SK-N-SH (cell line): ENCODE data around the gene CLCN1. TPM values are rescaled to one million over a fixed set of nuclear protein-coding genes. Genes with fewer than 3 reads are reported as not detected.

Source experiments
- CTCF ChIA-PET: fragments of 300-600, 350-600 bp; formaldehyde crosslinking; extraction: SDS; loops from one replicate; lab custom pipeline; 2021; lab: Yijun Ruan, JAX
- POLR2A ChIA-PET: fragments of 350-600 bp; sonication (Branson Sonifier 250); formaldehyde crosslinking; extraction: SDS; loops from one replicate; lab custom pipeline; 2020; ENCODE audit warnings: antibody characterized with exemption, inconsistent platforms; lab: Yijun Ruan, JAX
- DNase-seq: peaks from one replicate; pipeline ENCODE4 v3.0.0; 2012
- H2AFZ ChIP-seq: fragments of 200-600 bp; sonication (generic); 2 replicates; pipeline ENCODE4 v1.8.1; 2016; ENCODE audit warnings: antibody characterized with exemption, mild to moderate bottlenecking, low read depth
- H3F3A ChIP-seq: fragments of 200-600 bp; sonication (generic); replicated peaks from 2 replicates; pipeline ENCODE3; 2016; ENCODE audit warnings: antibody characterized with exemption, mild to moderate bottlenecking; ENCODE audit not compliant: insufficient read depth
- H3K27ac ChIP-seq, 2 experiments: fragments of 200-500 bp in 1 of 2; fragments of 200-600 bp in 1 of 2; sonication (Bioruptor generic) in 1 of 2; sonication (generic), shearing (Covaris generic) in 1 of 2; 2 replicates each; pipeline versions ENCODE4 v1.5.1 to v1.6.1; 2014 to 2016; ENCODE audit warnings: low read depth in 2 of 2, inconsistent platforms in 1 of 2, low read length in 1 of 2, mild to moderate bottlenecking in 1 of 2, mixed read lengths in 1 of 2
- H3K27me3 ChIP-seq: fragments of 200-600 bp; sonication (generic), shearing (Covaris generic); 2 replicates; pipeline ENCODE4 v1.6.1; 2016; ENCODE audit warnings: mixed run types; ENCODE audit not compliant: insufficient read depth
- H3K36me3 ChIP-seq, 2 experiments: fragments of 200-500 bp in 1 of 2; fragments of 200-600 bp in 1 of 2; sonication (Bioruptor generic) in 1 of 2; sonication (generic) in 1 of 2; replicated peaks in 1 of 2; 2 replicates each; pipeline versions ENCODE3 to v1.5.1; 2014 to 2016; ENCODE audit warnings: low read length in 1 of 2, mild to moderate bottlenecking in 1 of 2; ENCODE audit not compliant: insufficient read depth in 2 of 2, control insufficient read depth in 1 of 2
- H3K4me1 ChIP-seq, 2 experiments: fragments of 200-500 bp in 1 of 2; fragments of 200-600 bp in 1 of 2; sonication (Bioruptor generic) in 1 of 2; sonication (generic), shearing (Covaris generic) in 1 of 2; 2 replicates each; pipeline versions ENCODE4 v1.5.1 to v1.6.1; 2014 to 2016; ENCODE audit warnings: low read depth in 1 of 2, low read length in 1 of 2, mixed run types in 1 of 2; ENCODE audit not compliant: insufficient read depth in 2 of 2, control insufficient read depth in 1 of 2
- H3K4me2 ChIP-seq: fragments of 200-600 bp; sonication (generic), shearing (Covaris generic); 2 replicates; pipeline ENCODE4 v1.6.1; 2017; ENCODE audit warnings: mixed run types
- H3K4me3 ChIP-seq, 2 experiments: fragments of 200-500 bp in 1 of 2; fragments of 200-600 bp in 1 of 2; sonication (Bioruptor generic) in 1 of 2; sonication (generic), shearing (Covaris generic) in 1 of 2; 2 replicates each; pipeline versions ENCODE4 v1.5.1 to v1.8.1; 2014 to 2016; ENCODE audit warnings: low read depth in 2 of 2, inconsistent platforms in 1 of 2, low read length in 1 of 2, mild to moderate bottlenecking in 1 of 2, mixed read lengths in 1 of 2, moderate library complexity in 1 of 2
- H3K79me2 ChIP-seq: fragments of 200-600 bp; sonication (generic); 2 replicates; pipeline ENCODE4 v1.8.1; 2017; ENCODE audit warnings: mild to moderate bottlenecking; ENCODE audit not compliant: insufficient read depth
- H3K9ac ChIP-seq: fragments of 200-600 bp; sonication (generic); 2 replicates; pipeline ENCODE4 v1.6.1; 2017; ENCODE audit warnings: mixed run types
- H3K9me2 ChIP-seq: fragments of 200-600 bp; sonication (generic); 2 replicates; pipeline ENCODE4 v1.6.1; 2017; ENCODE audit warnings: mixed run types
- H3K9me3 ChIP-seq: fragments of 200-600 bp; sonication (generic); 2 replicates; pipeline ENCODE4 v1.6.1; 2017; ENCODE audit warnings: mixed run types, mild to moderate bottlenecking, moderate library complexity
- H4K20me1 ChIP-seq: fragments of 200-600 bp; sonication (generic); 2 replicates; pipeline ENCODE4 v1.6.1; 2017; ENCODE audit warnings: mild to moderate bottlenecking, mixed run types; ENCODE audit not compliant: insufficient read depth
- CTCF ChIP-seq: fragments of 200-600 bp; sonication (generic); IDR thresholded peaks from 2 replicates; pipeline ENCODE4 v1.6.1; 2017; ENCODE audit warnings: antibody characterized with exemption, mild to moderate bottlenecking, moderate library complexity
- FOSL2 ChIP-seq: IDR thresholded peaks from 2 replicates; pipeline ENCODE4 v1.4.0; 2012; ENCODE audit warnings: low read depth, mild to moderate bottlenecking, moderate library complexity, borderline replicate concordance
- FOXJ3 ChIP-seq: sonication (generic); formaldehyde crosslinking; IDR thresholded peaks from 2 replicates; pipeline ENCODE4 v1.5.1; 2020; ENCODE audit warnings: mild to moderate bottlenecking, missing genetic modification reagents
- FOXM1 ChIP-seq: IDR thresholded peaks from 2 replicates; pipeline ENCODE4 v1.4.0; 2012; ENCODE audit warnings: low read depth, mild to moderate bottlenecking
- GABPA ChIP-seq: IDR thresholded peaks from 2 replicates; pipeline ENCODE4 v1.4.0; 2012; ENCODE audit warnings: low read depth, mild to moderate bottlenecking
- RAD21 ChIP-seq: IDR thresholded peaks from 2 replicates; pipeline ENCODE4 v1.6.1; 2012; ENCODE audit warnings: mild to moderate bottlenecking, low read length
- RXRA ChIP-seq: IDR thresholded peaks from 2 replicates; pipeline ENCODE4 v1.4.0; 2012; ENCODE audit warnings: low read depth, mild to moderate bottlenecking, borderline replicate concordance
- SMC3 ChIP-seq: IDR thresholded peaks from 2 replicates; pipeline ENCODE4 v1.6.1; 2012; ENCODE audit warnings: low read depth, low read length, improper control_type of control experiment
- TEAD4 ChIP-seq: IDR thresholded peaks from 2 replicates; pipeline ENCODE4 v1.4.0; 2012; ENCODE audit warnings: mild to moderate bottlenecking, borderline replicate concordance; ENCODE audit not compliant: insufficient read depth
- WGBS: methylation state at CpG from one replicate; pipeline ENCODE4 v1.1.6; 2017; ENCODE audit warnings: low lambda C conversion rate; 5-methylcytosine and 5-hydroxymethylcytosine counted together
- polyA plus RNA-seq, 3 experiments: library from polyadenylated mRNA; depleted of rRNA; stranded (reverse); fragments of >200 nt; gene quantifications; 2 replicates each; pipeline ENCODE4 v1.2.3, GENCODE V29; 2012

The CLCN1 gene
- polyA plus RNA-seq, 1 of the 3 experiments (the other 2 are of a cell fraction): 0.12 TPM

DNA sequence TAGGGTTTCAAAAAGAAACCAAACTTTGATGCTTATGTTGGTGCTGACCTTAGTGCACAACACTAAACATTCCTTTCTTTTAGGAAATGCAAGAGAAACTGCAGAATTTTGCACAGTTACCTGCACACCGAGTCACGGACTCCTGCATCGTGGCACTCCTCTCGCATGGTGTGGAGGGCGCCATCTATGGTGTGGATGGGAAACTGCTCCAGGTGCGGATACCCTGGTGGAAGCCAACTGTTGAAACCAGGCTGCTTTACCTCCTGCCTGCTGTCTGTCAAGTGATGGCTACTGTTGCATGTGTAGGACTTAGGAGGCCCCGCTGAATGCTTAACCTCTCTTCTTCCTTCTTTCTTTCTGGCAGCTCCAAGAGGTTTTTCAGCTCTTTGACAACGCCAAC is 16.1 kb upstream of the CLCN1 start:
- H4K20me1 ChIP-seq: peaks cover 16% of the 10 kb centered on the region
- peaks cover 93 to 95% of the 10 kb centered on the region in 2 experiments for H3K36me3 ChIP-seq
- H2AFZ ChIP-seq: no peak overlapping the region
- peaks cover 17% of the 10 kb centered on the region; the same call in 1 of the 2 replicates for H3K79me2 ChIP-seq
- H3F3A ChIP-seq: peaks cover 20% of the 10 kb centered on the region
- no peak overlapping the region for H3K9ac ChIP-seq
- CTCF ChIA-PET: interaction anchor here (0.6 to 7.0 kb wide), 30 partner anchors 8 to 98 kb away, joined by 3 to 60 read pairs (median 4); partner anchors contain the start of genes CASP2, CLCN1 and GSTK1
- POLR2A ChIA-PET: interaction anchor here (1.1 kb wide), 1 partner anchor 12 kb away, joined by 3 read pairs; the partner anchor contains the start of gene CASP2
- no peaks in the 10 kb centered on the region for H3K27me3 ChIP-seq
- TF ChIP-seq FOXM1 (no peak), TEAD4 (no peak), CTCF (peak; percentile 69), SMC3 (peak; percentile 53), RAD21 (peak; percentile 51)
- TF ChIP-seq, all 33 proteins: peak for 3
- WGBS: 90% methylated on average over 8 of the region's 8 CpGs
- peak overlapping the region in 1 of 2 experiments; percentile 1; a peak in 1 of 4 replicates for H3K27ac ChIP-seq
- H3K4me3 ChIP-seq: no peak overlapping the region
- H3K4me1 ChIP-seq: peaks cover 0 to 26% of the 10 kb centered on the region in 2 experiments; a peak in 3 of 4 replicates
- no peak overlapping the region for H3K4me2 ChIP-seq
- no peaks in the 10 kb centered on the region for H3K9me3 ChIP-seq
- DNase-seq: peak; percentile 72
- H3K9me2 ChIP-seq: no peaks in the 10 kb centered on the region

- H3K27me3 ChIP-seq: no peaks in the 10 kb centered on the region
- no peak for TF ChIP-seq FOSL2
- no peak for TF ChIP-seq GABPA
- TF ChIP-seq FOXJ3 (CRISPR knock-in tag): no peak
- no peak for TF ChIP-seq RXRA
- no peaks in the 10 kb centered on the region for H3K9me2 ChIP-seq
- H3K9me3 ChIP-seq: no peaks in the 10 kb centered on the region
- H3K36me3 ChIP-seq: peaks cover 93 to 95% of the 10 kb centered on the region in 2 experiments
- no peak overlapping the region for H3K4me3 ChIP-seq
- peaks cover 17% of the 10 kb centered on the region; the same call in 1 of the 2 replicates for H3K79me2 ChIP-seq
- 89% methylated on average over 8 of the region's 8 CpGs for WGBS
- peaks cover 6% of the 10 kb centered on the region for H3F3A ChIP-seq
- H4K20me1 ChIP-seq: peaks cover 9% of the 10 kb centered on the region; the same call in 1 of the 2 replicates
- no peak for DNase-seq
- no peak overlapping the region for H3K27ac ChIP-seq
- POLR2A ChIA-PET: no interaction called here
- H2AFZ ChIP-seq: no peak overlapping the region
- H3K4me2 ChIP-seq: no peak overlapping the region
- CTCF ChIA-PET: interaction anchor here (0.7 to 7.0 kb wide), 11 partner anchors 9 to 116 kb away, joined by 3 to 60 read pairs (median 7); partner anchors contain the start of genes CLCN1 and GSTK1
- peaks cover 0 to 12% of the 10 kb centered on the region in 2 experiments; a peak in 3 of 4 replicates for H3K4me1 ChIP-seq
- H3K9ac ChIP-seq: no peak overlapping the region
Observed at GRCh38 chr7:143300959-143301935, 14.7 kb upstream of the CLCN1 start.
